A673 (cell line): ENCODE measurements around the gene ATAD5.

Experiments
- CTCF ChIP-seq: fragments of 300-800, 200-600 bp; sonication (generic); conservative IDR thresholded peaks from 2 replicates; pipeline ENCODE4 v1.5.1; 2017; ENCODE audit warnings: low read depth, mild to moderate bottlenecking, antibody characterized with exemption, low read length, moderate library complexity, mixed read lengths
- EZH2 ChIP-seq: fragments of 200-600 bp; sonication (generic); IDR thresholded peaks from 2 replicates; pipeline ENCODE4 v1.6.1; 2017; ENCODE audit warnings: borderline replicate concordance, low read depth, mild to moderate bottlenecking, mixed read lengths, antibody characterized with exemption, low read length; ENCODE audit not compliant: poor library complexity, severe bottlenecking

- TF ChIP-seq EZH2 (no peak), CTCF (no peak)
These were observed 92.6 kb downstream of the ATAD5 start for GRCh38 chr17:30924341-30924740.
